HG03457 (cell line): Measurements from ENCODE around the gene VPS37C.

Experiments
- ATAC-seq: cut with Tn5 transposase; IDR thresholded peaks from one replicate; pipeline ENCODE4 v1.9.1; 2021; ENCODE audit warnings: moderate number of reproducible peaks; ENCODE audit not compliant: unreplicated experiment

The VPS37C gene

GRCh38 chr11:61155312-61155711 is 5.9 kb downstream of the VPS37C start:
- ATAC-seq = no peak

GRCh38 chr11:61154528-61154927 is 6.7 kb downstream of the VPS37C start:
- no peak for ATAC-seq

- ATAC-seq = no peak
Observed at GRCh38 chr11:61153593-61154095, 7.6 kb downstream of the VPS37C start.

- ATAC-seq = no peak
Observed at GRCh38 chr11:61152816-61153592, 8.2 kb downstream of the VPS37C start.

- ATAC-seq = no peak
Observed at GRCh38 chr11:61151545-61152252, 9.5 kb downstream of the VPS37C start.

GRCh38 chr11:61150706-61151544 is 10.3 kb downstream of the VPS37C start:
- no peak for ATAC-seq

GRCh38 chr11:61149624-61150615 is 11.3 kb downstream of the VPS37C start:
- ATAC-seq = no peak

- ATAC-seq = no peak
Observed at GRCh38 chr11:61147791-61148620, 13.2 kb downstream of the VPS37C start.

- ATAC-seq = no peak
Observed at GRCh38 chr11:61147271-61147670, 14.0 kb downstream of the VPS37C start.

GRCh38 chr11:61146416-61146815 is 14.8 kb downstream of the VPS37C start:
- no peak for ATAC-seq

GRCh38 chr11:61145228-61146005 is 15.8 kb downstream of the VPS37C start:
- no peak for ATAC-seq

- ATAC-seq = no peak
Observed at GRCh38 chr11:61144511-61145179, 16.6 kb downstream of the VPS37C start.

- ATAC-seq = no peak
Observed at GRCh38 chr11:61142424-61142823, 18.8 kb downstream of the VPS37C start.

GRCh38 chr11:61141601-61142028 is 19.6 kb downstream of the VPS37C start:
- no peak for ATAC-seq

GRCh38 chr11:61140416-61140815 is 20.8 kb downstream of the VPS37C start:
- no peak for ATAC-seq

GRCh38 chr11:61139387-61139786 is 21.8 kb downstream of the VPS37C start:
- no peak for ATAC-seq

- no peak for ATAC-seq
Observed at GRCh38 chr11:61138935-61139334, 22.3 kb downstream of the VPS37C start.

- no peak for ATAC-seq
Observed at GRCh38 chr11:61134801-61135257, 26.4 kb downstream of the VPS37C start.
